Lower leg skin (tissue), 3 donors: ENCODE results near the gene EIPR1.

Source experiments
- POLR2A ChIP-seq, 2 donors: fragments of 450-650 bp; IDR thresholded peaks; one replicate each; pipeline ENCODE4 v1.6.1; 2016 to 2017; ENCODE audit warnings: antibody characterized with exemption in 2 of 2, mild to moderate bottlenecking in 1 of 2, moderate library complexity in 1 of 2
- TF ChIP-seq, protein P1 (sequence below), 3 donors: fragments of 450-650 bp; IDR thresholded peaks; one replicate each; pipeline ENCODE4 v1.5.1; 2016; ENCODE audit warnings: antibody characterized with exemption in 3 of 3, mild to moderate bottlenecking in 3 of 3, moderate library complexity in 2 of 3

DNA sequence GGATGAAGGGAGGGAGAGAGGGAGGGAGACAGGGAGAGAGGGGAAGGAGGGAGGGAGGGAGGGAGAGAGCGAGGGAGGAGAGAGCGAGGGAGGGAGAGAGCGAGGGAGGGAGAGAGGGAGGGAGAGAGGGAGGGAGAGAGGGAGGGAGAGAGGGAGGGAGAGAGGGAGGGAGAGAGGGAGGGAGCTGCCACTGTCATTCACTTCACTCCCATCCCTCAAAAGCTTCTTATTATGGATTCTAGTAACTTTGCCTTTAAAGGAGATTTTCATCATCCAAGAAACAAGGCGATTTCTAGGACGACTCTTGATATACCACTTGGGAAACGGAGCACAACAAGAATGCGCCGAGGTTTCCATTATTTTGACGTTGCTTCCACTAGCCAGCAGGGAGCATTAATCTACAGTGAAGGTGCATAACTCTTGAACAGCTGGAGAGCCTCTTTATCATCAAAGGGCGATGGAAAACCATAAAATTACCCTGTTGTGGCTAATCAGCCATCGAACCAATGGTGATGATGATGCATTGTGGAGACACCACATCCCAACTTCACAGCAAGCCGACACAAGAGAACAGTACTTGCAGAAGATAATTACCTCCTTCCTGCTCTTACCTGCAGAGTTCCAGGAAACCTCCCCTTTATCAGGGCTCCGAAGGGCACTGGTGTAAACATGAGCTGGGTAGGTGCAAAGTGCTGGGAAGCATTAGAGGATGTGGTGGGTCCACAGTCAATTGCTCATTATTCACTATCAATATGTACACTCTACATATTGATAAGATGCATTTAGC lies 130.5 kb downstream of the EIPR1 start:
- TF ChIP-seq, protein P1, sequence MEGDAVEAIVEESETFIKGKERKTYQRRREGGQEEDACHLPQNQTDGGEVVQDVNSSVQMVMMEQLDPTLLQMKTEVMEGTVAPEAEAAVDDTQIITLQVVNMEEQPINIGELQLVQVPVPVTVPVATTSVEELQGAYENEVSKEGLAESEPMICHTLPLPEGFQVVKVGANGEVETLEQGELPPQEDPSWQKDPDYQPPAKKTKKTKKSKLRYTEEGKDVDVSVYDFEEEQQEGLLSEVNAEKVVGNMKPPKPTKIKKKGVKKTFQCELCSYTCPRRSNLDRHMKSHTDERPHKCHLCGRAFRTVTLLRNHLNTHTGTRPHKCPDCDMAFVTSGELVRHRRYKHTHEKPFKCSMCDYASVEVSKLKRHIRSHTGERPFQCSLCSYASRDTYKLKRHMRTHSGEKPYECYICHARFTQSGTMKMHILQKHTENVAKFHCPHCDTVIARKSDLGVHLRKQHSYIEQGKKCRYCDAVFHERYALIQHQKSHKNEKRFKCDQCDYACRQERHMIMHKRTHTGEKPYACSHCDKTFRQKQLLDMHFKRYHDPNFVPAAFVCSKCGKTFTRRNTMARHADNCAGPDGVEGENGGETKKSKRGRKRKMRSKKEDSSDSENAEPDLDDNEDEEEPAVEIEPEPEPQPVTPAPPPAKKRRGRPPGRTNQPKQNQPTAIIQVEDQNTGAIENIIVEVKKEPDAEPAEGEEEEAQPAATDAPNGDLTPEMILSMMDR (IDR thresholded peaks at IDR 0.05), result no peak
- no peak for TF ChIP-seq POLR2A (IDR thresholded peaks at IDR 0.05)
